BE2C (cell line): Measurements from ENCODE around the gene PCNX3.
"Not testable (repeated sequence)": the region's sequence is repeated elsewhere in the genome, so short reads cannot be mapped to it uniquely, and the experiment has no call there.

ENCODE experiments used
- DNase-seq: peaks from one replicate; pipeline ENCODE4 v3.0.0-alpha.2; 2020
- H3K27me3 ChIP-seq: fragments of 250-450 bp; sonication (Bioruptor Pico); 2 replicates; pipeline ENCODE4 v1.5.1; 2020; ENCODE audit warnings: mild to moderate bottlenecking
- H3K36me3 ChIP-seq: fragments of 250-450 bp; sonication (Bioruptor Pico); 2 replicates; pipeline ENCODE4 v1.5.1; 2020; ENCODE audit warnings: mild to moderate bottlenecking
- H3K4me1 ChIP-seq: fragments of 250-450 bp; sonication (Bioruptor Pico); 2 replicates; pipeline ENCODE4 v1.5.1; 2020
- H3K4me3 ChIP-seq: 2 replicates; pipeline ENCODE4 v1.5.1; 2011; ENCODE audit warnings: low read depth, low read length
- H3K9me3 ChIP-seq: fragments of 250-450 bp; sonication (Bioruptor Pico); 2 replicates; pipeline ENCODE4 v1.5.1; 2020
- CTCF ChIP-seq: IDR thresholded peaks from 2 replicates; pipeline ENCODE4 v1.5.1; 2012; ENCODE audit warnings: mild to moderate bottlenecking, low read depth, low read length

PCNX3 gene

DNA sequence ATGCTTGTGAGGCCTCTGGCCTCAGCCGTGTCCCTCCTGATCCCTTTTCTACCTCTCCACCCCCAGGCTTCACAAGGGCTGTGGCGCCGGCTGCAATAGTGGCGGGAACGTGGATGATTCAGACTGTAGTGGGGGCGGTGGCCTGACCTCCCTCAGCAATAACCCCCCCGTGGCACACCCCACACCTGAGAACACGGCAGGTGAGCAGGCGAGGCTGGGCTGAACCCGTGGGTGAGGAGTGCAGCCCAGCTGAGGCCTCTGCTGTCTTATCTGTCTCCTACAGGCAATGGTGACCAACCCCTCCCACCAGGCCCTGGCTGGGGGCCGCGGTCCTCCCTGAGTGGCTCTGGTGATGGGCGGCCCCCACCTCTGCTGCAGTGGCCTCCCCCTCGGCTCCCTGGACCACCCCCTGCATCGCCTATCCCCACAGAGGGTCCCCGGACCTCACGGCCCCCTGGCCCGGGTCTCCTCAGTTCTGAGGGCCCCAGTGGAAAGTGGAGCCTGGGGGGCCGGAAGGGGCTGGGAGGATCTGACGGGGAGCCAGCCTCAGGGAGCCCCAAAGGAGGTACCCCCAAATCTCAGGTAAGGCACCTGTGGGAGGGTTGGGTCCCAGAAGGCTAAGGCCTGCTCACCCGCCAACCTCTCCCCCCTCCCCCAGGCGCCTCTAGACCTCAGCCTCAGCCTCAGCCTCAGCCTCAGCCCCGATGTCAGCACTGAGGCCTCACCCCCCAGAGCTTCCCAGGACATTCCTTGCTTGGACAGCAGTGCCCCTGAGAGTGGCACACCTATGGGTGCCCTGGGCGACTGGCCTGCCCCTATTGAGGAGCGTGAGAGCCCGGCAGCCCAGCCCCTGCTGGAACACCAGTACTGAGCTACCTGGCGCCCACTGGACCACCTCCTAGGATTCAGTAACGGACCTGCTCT, 20.8 kb downstream of the PCNX3 start:
- no peak for DNase-seq
- TF ChIP-seq CTCF, result no peak
- no peaks in the 10 kb centered on the region for H3K4me1 ChIP-seq
- no peak overlapping the region for H3K4me3 ChIP-seq
- no peaks in the 10 kb centered on the region for H3K36me3 ChIP-seq
- H3K9me3 ChIP-seq, result no peaks in the 10 kb centered on the region
- no peaks in the 10 kb centered on the region for H3K27me3 ChIP-seq

GRCh38 chr11:65637032-65637557, 21.5 kb downstream of the PCNX3 start:
- TF ChIP-seq CTCF, result no peak
- H3K36me3 ChIP-seq, result no peaks in the 10 kb centered on the region
- H3K4me3 ChIP-seq, result no peak overlapping the region
- no peaks in the 10 kb centered on the region for H3K4me1 ChIP-seq
- no peaks in the 10 kb centered on the region for H3K9me3 ChIP-seq
- DNase-seq, result no peak
- H3K27me3 ChIP-seq, result no peaks in the 10 kb centered on the region

DNA sequence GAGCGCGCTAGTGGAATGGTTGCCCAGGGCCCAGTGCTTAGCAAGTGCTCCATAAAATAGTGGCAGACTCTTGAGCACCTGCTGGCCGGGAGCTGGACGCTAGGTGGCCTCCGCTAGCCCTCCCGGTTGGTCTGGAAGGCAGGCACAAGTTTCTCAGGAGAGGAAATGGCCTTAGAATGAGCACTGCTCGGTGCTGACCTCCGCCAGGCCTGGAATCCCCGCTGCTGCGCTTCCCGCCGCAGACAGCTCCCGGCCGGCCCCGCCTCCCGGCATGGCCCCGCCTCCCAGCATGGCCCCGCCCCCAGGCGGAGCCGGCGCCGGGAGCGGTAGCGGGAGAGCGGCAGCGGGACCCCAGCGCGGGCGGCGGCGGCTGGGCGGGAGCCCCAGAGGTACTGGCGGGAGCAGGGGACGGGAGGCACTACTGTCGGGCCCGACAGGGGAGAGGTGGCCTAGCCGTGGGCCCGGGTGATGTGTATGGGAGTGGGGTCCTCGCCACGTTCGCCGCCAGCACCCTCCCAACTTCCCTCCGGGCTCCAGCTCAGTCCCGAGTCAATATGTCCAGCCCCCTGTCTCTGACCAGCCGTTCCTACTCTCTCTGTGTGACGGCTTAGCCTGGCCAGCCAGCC, 22.3 kb downstream of the PCNX3 start, which contains the start of gene SIPA1:
Gene SIPA1, plus strand, starts transcription at position 308 of the 626 bp plus-strand sequence. CDS start 2,821 bp downstream, outside the sequence.
- H3K4me3 ChIP-seq, result peak within 1 kb of the TSS; percentile 55
- H3K36me3 ChIP-seq, result no peaks in the 10 kb centered on the region
- no peaks in the 10 kb centered on the region for H3K27me3 ChIP-seq
- H3K4me1 ChIP-seq, result no peaks in the 10 kb centered on the region
- peak; percentile 76 for DNase-seq
- TF ChIP-seq CTCF, result peak; percentile 28
- no peaks in the 10 kb centered on the region for H3K9me3 ChIP-seq

DNA sequence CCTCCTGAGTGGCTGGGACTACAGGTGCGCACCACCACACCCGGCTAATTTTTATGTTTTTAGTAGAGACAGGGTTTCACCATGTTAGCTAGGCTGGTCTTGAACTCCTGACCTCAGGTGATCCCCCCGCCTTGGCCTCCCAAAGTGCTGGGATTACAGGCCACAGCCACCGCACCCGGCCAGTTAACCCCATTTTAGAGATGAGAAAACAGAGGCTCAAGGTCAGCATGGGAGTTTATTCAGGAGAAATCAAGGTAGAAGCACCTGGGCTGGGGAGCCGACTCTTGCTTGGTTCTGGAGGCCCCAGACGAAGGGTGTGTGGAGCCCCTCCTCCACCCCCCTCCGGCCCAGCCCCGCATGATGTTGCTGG, 23.6 kb downstream of the PCNX3 start:
- not testable (repeated sequence) for DNase-seq, H3K4me3 ChIP-seq, H3K4me1 ChIP-seq, H3K9me3 ChIP-seq, H3K27me3 ChIP-seq, H3K36me3 ChIP-seq

DNA sequence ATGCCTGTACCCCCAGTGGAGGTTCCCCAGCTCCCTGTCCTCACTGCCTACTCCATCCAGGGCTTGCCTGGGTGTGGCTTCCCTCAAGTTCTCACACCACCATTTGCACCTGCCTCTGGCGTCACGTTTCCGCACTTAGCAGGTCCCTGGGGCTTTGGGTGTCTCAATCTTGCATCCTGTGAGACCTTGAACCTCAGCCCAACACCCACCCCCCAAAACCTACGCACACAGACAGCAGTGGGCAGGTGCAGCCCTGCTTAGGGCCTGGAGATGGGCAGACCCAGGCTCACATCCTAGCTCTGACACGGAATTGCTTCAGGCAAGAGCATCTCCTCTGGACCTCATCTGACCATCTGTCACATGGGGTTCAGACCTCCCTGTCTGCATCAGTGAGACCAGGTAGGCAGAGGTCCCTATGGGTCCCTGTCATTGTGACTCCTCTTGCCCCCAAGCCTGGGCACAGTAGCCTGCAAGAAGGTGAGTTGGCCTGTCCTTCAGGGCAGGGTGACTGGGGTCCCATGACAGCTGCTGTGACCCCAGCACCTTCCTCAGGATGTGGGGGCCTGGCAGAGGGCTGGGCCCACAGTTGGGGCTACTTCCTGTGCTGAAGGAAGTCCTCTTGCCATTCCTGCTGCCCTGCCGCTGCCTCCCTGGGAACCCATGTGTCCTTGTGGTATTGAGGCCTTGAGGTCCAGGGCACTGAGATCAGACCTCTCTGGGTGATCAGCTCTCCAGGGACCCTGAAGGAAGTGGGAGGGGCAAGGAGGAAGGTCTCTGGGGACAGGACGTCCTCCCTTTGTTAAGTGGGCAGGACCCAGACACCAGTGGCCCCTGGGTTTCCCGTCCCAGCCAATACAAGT, 24.3 kb downstream of the PCNX3 start:
- Histone ChIP-seq H3K27me3 (no peaks in the 10 kb centered on the region), H3K4me3 (no peak overlapping the region), H3K36me3 (no peaks in the 10 kb centered on the region), H3K9me3 (no peaks in the 10 kb centered on the region), H3K4me1 (no peaks in the 10 kb centered on the region)
- TF ChIP-seq CTCF, result no peak
- no peak for DNase-seq
